ENCODE results near the gene ATOH8.

DNA sequence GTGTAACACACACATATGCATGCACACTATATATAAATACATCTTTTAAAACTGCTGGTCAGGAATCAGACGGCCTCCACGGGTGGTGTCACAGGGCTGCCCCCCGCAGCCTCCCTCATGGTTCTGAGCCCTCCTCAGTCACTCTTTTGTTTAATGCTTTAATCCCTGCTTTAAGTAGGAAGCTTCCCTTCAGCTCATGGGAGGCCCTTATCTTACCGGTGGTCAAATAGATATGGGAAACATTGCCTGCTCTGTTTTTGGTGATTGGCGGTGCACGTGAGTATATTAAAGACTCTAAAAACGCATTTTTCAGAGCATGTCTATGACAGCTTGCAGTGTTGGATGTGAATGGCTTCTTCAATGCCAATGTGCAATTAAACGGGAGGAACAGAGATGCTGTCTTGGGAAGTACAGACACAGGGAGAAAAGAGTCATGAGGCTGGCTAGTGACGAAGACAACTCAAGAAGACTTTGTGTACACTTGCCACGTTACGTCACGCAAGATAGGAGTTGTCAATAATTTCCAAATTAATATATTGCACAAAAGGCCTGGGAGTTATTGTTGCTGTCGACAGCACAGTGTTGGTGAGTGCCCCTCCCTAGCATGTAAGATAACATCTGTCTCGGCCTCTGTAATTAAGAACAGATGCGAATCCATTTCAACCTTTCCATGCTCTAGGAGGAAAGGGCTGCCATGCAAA is 36.3 kb upstream of the ATOH8 start:
- TF ChIP-seq, protein P1, sequence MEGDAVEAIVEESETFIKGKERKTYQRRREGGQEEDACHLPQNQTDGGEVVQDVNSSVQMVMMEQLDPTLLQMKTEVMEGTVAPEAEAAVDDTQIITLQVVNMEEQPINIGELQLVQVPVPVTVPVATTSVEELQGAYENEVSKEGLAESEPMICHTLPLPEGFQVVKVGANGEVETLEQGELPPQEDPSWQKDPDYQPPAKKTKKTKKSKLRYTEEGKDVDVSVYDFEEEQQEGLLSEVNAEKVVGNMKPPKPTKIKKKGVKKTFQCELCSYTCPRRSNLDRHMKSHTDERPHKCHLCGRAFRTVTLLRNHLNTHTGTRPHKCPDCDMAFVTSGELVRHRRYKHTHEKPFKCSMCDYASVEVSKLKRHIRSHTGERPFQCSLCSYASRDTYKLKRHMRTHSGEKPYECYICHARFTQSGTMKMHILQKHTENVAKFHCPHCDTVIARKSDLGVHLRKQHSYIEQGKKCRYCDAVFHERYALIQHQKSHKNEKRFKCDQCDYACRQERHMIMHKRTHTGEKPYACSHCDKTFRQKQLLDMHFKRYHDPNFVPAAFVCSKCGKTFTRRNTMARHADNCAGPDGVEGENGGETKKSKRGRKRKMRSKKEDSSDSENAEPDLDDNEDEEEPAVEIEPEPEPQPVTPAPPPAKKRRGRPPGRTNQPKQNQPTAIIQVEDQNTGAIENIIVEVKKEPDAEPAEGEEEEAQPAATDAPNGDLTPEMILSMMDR (IDR thresholded peaks at IDR 0.05), result no peak
- TF ChIP-seq POLR2A (IDR thresholded peaks at IDR 0.05), result no peak

All from esophagus squamous epithelium (tissue), 4 donors.